HEK293 (cell line): ENCODE results near the gene FAM184A.
A peak's percentile ranks its signal among the peaks of the same experiment; 100 is the strongest.

Experiments
- CTCF ChIA-PET: fragments of 350-600 bp; formaldehyde crosslinking; extraction: SDS; loops from one replicate; lab custom pipeline; 2021; ENCODE audit warnings: antibody characterized with exemption; lab: Yijun Ruan, JAX
- POLR2A ChIA-PET: fragments of 300-600 bp; formaldehyde crosslinking; extraction: SDS; loops from one replicate; lab custom pipeline; 2020; ENCODE audit warnings: antibody characterized with exemption, inconsistent platforms; lab: Yijun Ruan, JAX
- H3K27ac ChIP-seq: fragments of 200-500 bp; sonication (Bioruptor generic); 2 replicates; pipeline ENCODE4 v1.5.1; 2014; ENCODE audit warnings: low read depth, low read length, control low read depth, inconsistent platforms; ENCODE audit errors: extremely low read depth
- H3K36me3 ChIP-seq, 2 experiments: fragments of 200-500 bp in 1 of 2; sonication (Bioruptor generic) in 1 of 2; 1 replicate in 1 of 2; 2 replicates in 1 of 2; pipeline ENCODE4 v1.5.1; 2014 to 2017; ENCODE audit warnings: inconsistent platforms in 2 of 2, low read length in 2 of 2; ENCODE audit not compliant: control insufficient read depth in 2 of 2, insufficient read depth in 1 of 2
- H3K4me1 ChIP-seq: fragments of 200-500 bp; sonication (Bioruptor generic); 2 replicates; pipeline ENCODE4 v1.5.1; 2014; ENCODE audit warnings: mild to moderate bottlenecking, low read length, inconsistent platforms; ENCODE audit not compliant: control insufficient read depth, insufficient read depth
- H3K4me3 ChIP-seq: 2 replicates; pipeline ENCODE4 v1.5.1; 2011; ENCODE audit warnings: low read depth, mild to moderate bottlenecking, control low read depth, low read length, moderate library complexity
- H3K9me3 ChIP-seq: fragments of 200-500 bp; sonication (Bioruptor generic); 2 replicates; pipeline ENCODE4 v1.5.1; 2014; ENCODE audit warnings: low read depth, low read length, inconsistent platforms; ENCODE audit not compliant: control insufficient read depth, insufficient read depth
- BCL11A ChIP-seq: fragments of 450-650 bp; formaldehyde crosslinking; IDR thresholded peaks from 2 replicates; pipeline ENCODE4 v1.5.1; 2016; ENCODE audit warnings: low read depth, missing biosample characterization, missing genetic modification characterization
- GLI4 ChIP-seq: fragments of 450-650 bp; formaldehyde crosslinking; IDR thresholded peaks from 2 replicates; pipeline ENCODE4 v1.5.1; 2016; ENCODE audit warnings: missing biosample characterization, missing genetic modification characterization
- HOXA7 ChIP-seq: sonication (generic); formaldehyde crosslinking; IDR thresholded peaks from 2 replicates; pipeline ENCODE4 v1.8.1; 2022; ENCODE audit warnings: missing genetic modification reagents, borderline replicate concordance
- KLF10 ChIP-seq: fragments of 450-650 bp; IDR thresholded peaks from 2 replicates; pipeline ENCODE4 v1.5.1; 2018; ENCODE audit warnings: missing biosample characterization, mild to moderate bottlenecking, missing genetic modification characterization
- KLF9 ChIP-seq: fragments of 450-650 bp; formaldehyde crosslinking; IDR thresholded peaks from 2 replicates; pipeline ENCODE4 v1.5.1; 2016; ENCODE audit warnings: missing biosample characterization, missing genetic modification characterization, low read depth
- PRDM1 ChIP-seq: fragments of 450-650 bp; formaldehyde crosslinking; IDR thresholded peaks from 2 replicates; pipeline ENCODE4; 2016; ENCODE audit warnings: missing biosample characterization, missing genetic modification characterization
- SCRT2 ChIP-seq: fragments of 450-650 bp; formaldehyde crosslinking; IDR thresholded peaks from 2 replicates; pipeline ENCODE4 v1.5.1; 2016; ENCODE audit warnings: missing biosample characterization, missing genetic modification characterization
- SP7 ChIP-seq: fragments of 450-650 bp; formaldehyde crosslinking; IDR thresholded peaks from 2 replicates; pipeline ENCODE4 v1.5.1; 2016; ENCODE audit warnings: missing biosample characterization, missing genetic modification characterization
- ZBTB1 ChIP-seq: fragments of 450-650 bp; formaldehyde crosslinking; IDR thresholded peaks from 2 replicates; pipeline ENCODE4 v1.5.1; 2016; ENCODE audit warnings: missing biosample characterization, missing genetic modification characterization
- ZBTB21 ChIP-seq: fragments of 450-650 bp; formaldehyde crosslinking; IDR thresholded peaks from 2 replicates; pipeline ENCODE4 v1.5.1; 2017; ENCODE audit warnings: missing biosample characterization, missing genetic modification characterization
- ZBTB48 ChIP-seq: fragments of 450-650 bp; formaldehyde crosslinking; IDR thresholded peaks from 2 replicates; pipeline ENCODE4 v1.5.1; 2016; ENCODE audit warnings: missing biosample characterization, missing genetic modification characterization
- ZNF132 ChIP-seq: fragments of 450-650 bp; formaldehyde crosslinking; IDR thresholded peaks from 2 replicates; pipeline ENCODE4 v1.5.1; 2017; ENCODE audit warnings: missing biosample characterization, missing genetic modification characterization, borderline replicate concordance
- ZNF16 ChIP-seq: fragments of 450-650 bp; formaldehyde crosslinking; IDR thresholded peaks from 2 replicates; pipeline ENCODE4 v1.5.1; 2016; ENCODE audit warnings: low read depth, missing biosample characterization, missing genetic modification characterization
- ZNF174 ChIP-seq: fragments of 450-650 bp; formaldehyde crosslinking; IDR thresholded peaks from 2 replicates; pipeline ENCODE4 v1.5.0; 2017; ENCODE audit warnings: missing biosample characterization, mild to moderate bottlenecking, missing genetic modification characterization
- ZNF2 ChIP-seq: fragments of 450-650 bp; formaldehyde crosslinking; IDR thresholded peaks from 2 replicates; pipeline ENCODE4 v1.5.1; 2016; ENCODE audit warnings: missing biosample characterization, missing genetic modification characterization
- ZNF214 ChIP-seq: fragments of 450-650 bp; formaldehyde crosslinking; IDR thresholded peaks from 2 replicates; pipeline ENCODE4 v1.5.1; 2017; ENCODE audit warnings: missing biosample characterization, mild to moderate bottlenecking, missing genetic modification characterization, borderline replicate concordance
- ZNF223 ChIP-seq: fragments of 450-650 bp; formaldehyde crosslinking; IDR thresholded peaks from 2 replicates; pipeline ENCODE4 v1.5.1; 2016; ENCODE audit warnings: missing biosample characterization, missing genetic modification characterization
- ZNF354C ChIP-seq: fragments of 450-650 bp; formaldehyde crosslinking; IDR thresholded peaks from 2 replicates; pipeline ENCODE4 v1.5.1; 2016; ENCODE audit warnings: missing biosample characterization, missing genetic modification characterization, low read depth, borderline replicate concordance
- ZNF426 ChIP-seq: fragments of 450-650 bp; formaldehyde crosslinking; IDR thresholded peaks from 2 replicates; pipeline ENCODE4 v1.5.1; 2017; ENCODE audit warnings: missing biosample characterization, missing genetic modification characterization, mild to moderate bottlenecking, inconsistent platforms, moderate library complexity
- ZNF521 ChIP-seq: fragments of 450-650 bp; formaldehyde crosslinking; IDR thresholded peaks from 2 replicates; pipeline ENCODE4 v1.5.1; 2017; ENCODE audit warnings: missing biosample characterization, mild to moderate bottlenecking, missing genetic modification characterization
- ZNF544 ChIP-seq: fragments of 450-650 bp; formaldehyde crosslinking; IDR thresholded peaks from 2 replicates; pipeline ENCODE4 v1.5.0; 2017; ENCODE audit warnings: missing biosample characterization, missing genetic modification characterization
- ZNF548 ChIP-seq: fragments of 450-650 bp; formaldehyde crosslinking; IDR thresholded peaks from 2 replicates; pipeline ENCODE4 v1.5.1; 2016; ENCODE audit warnings: missing biosample characterization, missing genetic modification characterization
- ZNF571 ChIP-seq: fragments of 450-650 bp; formaldehyde crosslinking; IDR thresholded peaks from 2 replicates; pipeline ENCODE4 v1.5.0; 2017; ENCODE audit warnings: missing biosample characterization, missing genetic modification characterization
- ZNF707 ChIP-seq: fragments of 450-650 bp; formaldehyde crosslinking; IDR thresholded peaks from 2 replicates; pipeline ENCODE4 v1.5.1; 2016; ENCODE audit warnings: missing biosample characterization, missing genetic modification characterization
- ZNF785 ChIP-seq: fragments of 450-650 bp; formaldehyde crosslinking; IDR thresholded peaks from 2 replicates; pipeline ENCODE4 v1.5.1; 2016; ENCODE audit warnings: missing biosample characterization, missing genetic modification characterization
- ZNF830 ChIP-seq: fragments of 450-650 bp; IDR thresholded peaks from 2 replicates; pipeline ENCODE4 v1.5.0; 2018; ENCODE audit warnings: missing biosample characterization, missing genetic modification characterization, low read depth, mild to moderate bottlenecking, moderate library complexity
- TF ChIP-seq, protein P1 (sequence below): fragments of 450-650 bp; formaldehyde crosslinking; IDR thresholded peaks from 2 replicates; pipeline ENCODE4 v1.5.1; 2017; ENCODE audit warnings: missing biosample characterization, missing genetic modification characterization
- TF ChIP-seq, protein P2 (sequence below): fragments of 450-650 bp; formaldehyde crosslinking; conservative IDR thresholded peaks from 2 replicates; pipeline ENCODE4 v1.5.1; 2016; ENCODE audit warnings: low read depth, missing biosample characterization, missing genetic modification characterization

The FAM184A gene

DNA sequence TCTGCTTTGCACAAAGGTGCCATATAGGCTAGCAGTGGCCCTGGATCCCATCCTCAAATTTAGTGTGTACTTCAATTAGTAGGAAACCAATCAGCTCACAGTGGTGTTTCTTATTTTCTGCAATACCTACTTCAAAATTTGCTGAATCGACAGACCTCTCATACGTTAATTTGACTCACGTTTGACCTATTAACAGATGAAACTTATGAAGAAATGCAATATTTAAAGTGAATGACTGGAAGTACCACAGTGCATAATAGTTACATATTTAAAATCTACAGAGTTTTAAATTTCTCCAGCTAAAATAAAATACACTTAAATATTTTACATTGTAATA lies 95.9 kb downstream of the FAM184A start:
- CTCF ChIA-PET: interaction anchor here (1.5 kb wide), 1 partner anchor 128 kb away, joined by 4 read pairs; no protein-coding TSS in a partner anchor
- POLR2A ChIA-PET: interaction anchor here (0.5 kb wide), 1 partner anchor 100 kb away, joined by 4 read pairs; no protein-coding TSS in a partner anchor
- H3K36me3 ChIP-seq: peaks cover 4 to 25% of the 10 kb centered on the region in 2 experiments; a peak in 2 of 3 replicates
- no peak overlapping the region for H3K4me3 ChIP-seq
- no peaks in the 10 kb centered on the region for H3K4me1 ChIP-seq
- no peaks in the 10 kb centered on the region for H3K9me3 ChIP-seq
- no peak for TF ChIP-seq ZNF707 (tag by site-specific recombination)
- no peak for TF ChIP-seq ZNF354C
- TF ChIP-seq ZNF214 (tag by site-specific recombination): no peak
- no peak for TF ChIP-seq ZBTB48
- no peak for TF ChIP-seq ZNF521
- TF ChIP-seq ZNF174 (tag by site-specific recombination): no peak
- TF ChIP-seq ZNF544 (tag by site-specific recombination): no peak
- no peak for TF ChIP-seq ZNF223 (tag by site-specific recombination)
- TF ChIP-seq PRDM1 (tag by site-specific recombination): no peak
- no peak for TF ChIP-seq ZNF132 (tag by site-specific recombination)
- TF ChIP-seq, protein P1, sequence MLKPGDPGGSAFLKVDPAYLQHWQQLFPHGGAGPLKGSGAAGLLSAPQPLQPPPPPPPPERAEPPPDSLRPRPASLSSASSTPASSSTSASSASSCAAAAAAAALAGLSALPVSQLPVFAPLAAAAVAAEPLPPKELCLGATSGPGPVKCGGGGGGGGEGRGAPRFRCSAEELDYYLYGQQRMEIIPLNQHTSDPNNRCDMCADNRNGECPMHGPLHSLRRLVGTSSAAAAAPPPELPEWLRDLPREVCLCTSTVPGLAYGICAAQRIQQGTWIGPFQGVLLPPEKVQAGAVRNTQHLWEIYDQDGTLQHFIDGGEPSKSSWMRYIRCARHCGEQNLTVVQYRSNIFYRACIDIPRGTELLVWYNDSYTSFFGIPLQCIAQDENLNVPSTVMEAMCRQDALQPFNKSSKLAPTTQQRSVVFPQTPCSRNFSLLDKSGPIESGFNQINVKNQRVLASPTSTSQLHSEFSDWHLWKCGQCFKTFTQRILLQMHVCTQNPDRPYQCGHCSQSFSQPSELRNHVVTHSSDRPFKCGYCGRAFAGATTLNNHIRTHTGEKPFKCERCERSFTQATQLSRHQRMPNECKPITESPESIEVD (tag by site-specific recombination): no peak
- TF ChIP-seq ZNF571: no peak
- no peak for TF ChIP-seq BCL11A (tag by site-specific recombination)
- TF ChIP-seq ZNF2 (tag by site-specific recombination): no peak
- TF ChIP-seq, all 188 proteins: peak for 0
- H3K27ac ChIP-seq: no peak overlapping the region

DNA sequence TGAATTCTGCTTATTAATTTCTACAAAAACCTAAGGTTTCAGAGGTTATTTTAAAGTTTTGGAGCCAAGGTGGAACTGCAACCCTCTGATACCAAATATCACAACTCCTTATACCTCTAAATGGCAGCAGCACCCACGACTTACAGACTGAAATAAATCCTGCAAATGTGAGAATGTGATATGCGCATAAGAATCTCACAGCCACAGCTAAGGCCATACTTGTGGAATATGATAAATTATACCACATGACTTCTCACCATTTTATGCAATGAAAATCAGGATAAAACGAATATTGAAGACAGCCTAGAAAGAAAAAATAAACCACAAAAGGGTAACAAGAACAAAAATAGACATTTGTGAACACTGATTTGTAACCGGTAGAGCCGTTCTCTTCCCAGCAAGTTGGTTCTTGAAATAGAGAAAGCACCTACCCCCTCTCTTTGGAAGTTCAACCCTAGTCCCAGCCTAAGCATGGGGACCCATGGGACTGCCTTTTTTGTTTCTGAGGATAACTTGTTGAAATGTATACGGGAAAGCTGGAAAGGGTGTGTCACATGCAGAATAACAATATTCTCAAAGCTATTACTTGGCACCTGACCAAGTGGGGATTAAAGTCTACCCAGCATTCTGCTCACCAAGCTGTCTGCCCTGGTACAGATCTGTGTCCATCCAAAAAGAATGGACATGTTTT lies 96.4 kb downstream of the FAM184A start:
- ChIA-PET CTCF (interaction anchor here (1.5 to 1.8 kb wide), 2 partner anchors 12 to 128 kb away, joined by 4 read pairs; no protein-coding TSS in a partner anchor), POLR2A (no interaction called here)
- H3K4me1 ChIP-seq: no peaks in the 10 kb centered on the region
- H3K4me3 ChIP-seq: no peak overlapping the region
- no peaks in the 10 kb centered on the region for H3K9me3 ChIP-seq
- TF ChIP-seq SP7 (tag by site-specific recombination) (no peak), SCRT2 (tag by site-specific recombination) (0 out of 2 replicates have a peak, but pooled peaks have one; percentile 12)
- peaks cover 4 to 30% of the 10 kb centered on the region in 2 experiments; a peak in 2 of 3 replicates for H3K36me3 ChIP-seq
- H3K27ac ChIP-seq: no peak overlapping the region

DNA sequence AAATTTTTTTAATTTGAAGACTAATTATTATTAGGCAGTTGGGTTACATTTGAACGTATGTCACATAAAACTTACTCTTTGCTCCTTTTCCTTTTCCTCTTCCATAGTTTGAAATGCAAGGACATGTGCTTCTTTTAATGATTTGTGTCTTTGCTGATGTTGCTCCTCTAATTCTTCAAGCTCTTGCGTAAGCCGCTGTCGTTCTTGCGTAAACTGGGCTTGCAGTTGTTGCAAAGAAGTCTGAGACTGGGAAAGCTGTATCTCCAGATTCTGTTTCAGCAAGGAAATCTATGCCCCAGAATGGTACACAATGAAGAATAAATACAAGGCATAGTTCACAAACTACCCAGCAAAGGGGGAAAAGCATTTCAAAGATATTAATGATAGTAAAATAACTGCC lies 98.4 kb downstream of the FAM184A start:
- Histone ChIP-seq H3K27ac (no peak overlapping the region), H3K9me3 (no peaks in the 10 kb centered on the region), H3K4me3 (no peak overlapping the region), H3K36me3 (peaks cover 4 to 39% of the 10 kb centered on the region in 2 experiments; a peak in 2 of 3 replicates), H3K4me1 (no peaks in the 10 kb centered on the region)
- ChIA-PET CTCF (interaction anchor here (0.6 to 1.8 kb wide), 3 partner anchors 10 to 1274 kb away, joined by 3 to 4 read pairs (median 4); no protein-coding TSS in a partner anchor), POLR2A (no interaction called here)
- TF ChIP-seq ZNF785 (tag by site-specific recombination) (no peak), KLF10 (tag by site-specific recombination) (no peak), GLI4 (tag by site-specific recombination) (no peak), HOXA7 (CRISPR knock-in tag) (no peak), KLF9 (tag by site-specific recombination) (no peak), ZBTB1 (tag by site-specific recombination) (no peak), ZNF548 (tag by site-specific recombination) (no peak), ZNF830 (tag by site-specific recombination) (no peak), ZBTB21 (tag by site-specific recombination) (no peak), ZNF426 (no peak), ZNF16 (tag by site-specific recombination) (no peak)
- TF ChIP-seq, protein P2, sequence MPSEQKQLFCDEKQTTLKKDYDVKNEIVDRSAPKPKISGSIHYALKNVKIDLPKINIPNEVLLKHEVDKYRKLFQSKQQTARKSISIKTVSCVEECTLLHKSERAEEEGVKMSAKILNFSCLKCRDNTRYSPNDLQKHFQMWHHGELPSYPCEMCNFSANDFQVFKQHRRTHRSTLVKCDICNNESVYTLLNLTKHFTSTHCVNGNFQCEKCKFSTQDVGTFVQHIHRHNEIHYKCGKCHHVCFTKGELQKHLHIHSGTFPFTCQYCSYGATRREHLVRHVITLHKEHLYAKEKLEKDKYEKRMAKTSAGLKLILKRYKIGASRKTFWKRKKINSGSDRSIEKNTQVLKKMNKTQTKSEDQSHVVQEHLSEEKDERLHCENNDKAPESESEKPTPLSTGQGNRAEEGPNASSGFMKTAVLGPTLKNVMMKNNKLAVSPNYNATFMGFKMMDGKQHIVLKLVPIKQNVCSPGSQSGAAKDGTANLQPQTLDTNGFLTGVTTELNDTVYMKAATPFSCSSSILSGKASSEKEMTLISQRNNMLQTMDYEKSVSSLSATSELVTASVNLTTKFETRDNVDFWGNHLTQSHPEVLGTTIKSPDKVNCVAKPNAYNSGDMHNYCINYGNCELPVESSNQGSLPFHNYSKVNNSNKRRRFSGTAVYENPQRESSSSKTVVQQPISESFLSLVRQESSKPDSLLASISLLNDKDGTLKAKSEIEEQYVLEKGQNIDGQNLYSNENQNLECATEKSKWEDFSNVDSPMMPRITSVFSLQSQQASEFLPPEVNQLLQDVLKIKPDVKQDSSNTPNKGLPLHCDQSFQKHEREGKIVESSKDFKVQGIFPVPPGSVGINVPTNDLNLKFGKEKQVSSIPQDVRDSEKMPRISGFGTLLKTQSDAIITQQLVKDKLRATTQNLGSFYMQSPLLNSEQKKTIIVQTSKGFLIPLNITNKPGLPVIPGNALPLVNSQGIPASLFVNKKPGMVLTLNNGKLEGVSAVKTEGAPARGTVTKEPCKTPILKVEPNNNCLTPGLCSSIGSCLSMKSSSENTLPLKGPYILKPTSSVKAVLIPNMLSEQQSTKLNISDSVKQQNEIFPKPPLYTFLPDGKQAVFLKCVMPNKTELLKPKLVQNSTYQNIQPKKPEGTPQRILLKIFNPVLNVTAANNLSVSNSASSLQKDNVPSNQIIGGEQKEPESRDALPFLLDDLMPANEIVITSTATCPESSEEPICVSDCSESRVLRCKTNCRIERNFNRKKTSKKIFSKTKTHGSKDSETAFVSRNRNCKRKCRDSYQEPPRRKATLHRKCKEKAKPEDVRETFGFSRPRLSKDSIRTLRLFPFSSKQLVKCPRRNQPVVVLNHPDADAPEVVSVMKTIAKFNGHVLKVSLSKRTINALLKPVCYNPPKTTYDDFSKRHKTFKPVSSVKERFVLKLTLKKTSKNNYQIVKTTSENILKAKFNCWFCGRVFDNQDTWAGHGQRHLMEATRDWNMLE (tag by site-specific recombination): no peak
